C1 segment of cervical spinal cord (tissue), 14 donors: ENCODE measurements around the gene EXD3.

Experiments used
- DNase-seq, 14 donors: peaks; one replicate each; lab custom pipeline; 2025; lab: John Stamatoyannopoulos, UW

The EXD3 gene

GRCh38 chr9:137366445-137366810 is 56.5 kb downstream of the EXD3 start:
- no peak for DNase-seq

GRCh38 chr9:137365552-137366444 is 57.2 kb downstream of the EXD3 start:
- no peak for DNase-seq

GRCh38 chr9:137365056-137365455 is 57.9 kb downstream of the EXD3 start:
- DNase-seq, result no peak

GRCh38 chr9:137359850-137360249 is 63.1 kb downstream of the EXD3 start:
- no peak for DNase-seq

GRCh38 chr9:137358126-137358525 is 64.8 kb downstream of the EXD3 start:
- no peak for DNase-seq

GRCh38 chr9:137357166-137357565 is 65.8 kb downstream of the EXD3 start:
- DNase-seq, result no peak

GRCh38 chr9:137355761-137356365 is 67.1 kb downstream of the EXD3 start:
- DNase-seq, result no peak

GRCh38 chr9:137354845-137355760 is 67.9 kb downstream of the EXD3 start:
- DNase-seq, result no peak

- DNase-seq, result no peak
These were observed 68.7 kb downstream of the EXD3 start for GRCh38 chr9:137354153-137354844.

- DNase-seq, result no peak
These were observed 69.5 kb downstream of the EXD3 start for GRCh38 chr9:137353223-137354152.

GRCh38 chr9:137352511-137353222 is 70.3 kb downstream of the EXD3 start:
- no peak for DNase-seq

- DNase-seq, result no peak
These were observed 71.0 kb downstream of the EXD3 start for GRCh38 chr9:137351781-137352501.

GRCh38 chr9:137350696-137351584 is 72.0 kb downstream of the EXD3 start:
- DNase-seq, result no peak

- DNase-seq, result no peak
These were observed 73.4 kb downstream of the EXD3 start for GRCh38 chr9:137349471-137350033.

GRCh38 chr9:137348769-137349470 is 74.0 kb downstream of the EXD3 start:
- no peak for DNase-seq

GRCh38 chr9:137347928-137348327 is 75.0 kb downstream of the EXD3 start:
- DNase-seq, result no peak

- no peak for DNase-seq
These were observed 80.5 kb downstream of the EXD3 start for GRCh38 chr9:137342482-137342881.
